ENCODE results near the gene GULP1. TPM values are rescaled to one million over a fixed set of nuclear protein-coding genes. Genes with fewer than 3 reads are reported as not detected.

GULP1 gene
- total RNA-seq, 1 experiment from 2014 or later = 108 TPM

- DNase-seq (ENCODE audit: low read depth in 1 of 2, low spot score in 2 of 2) = peak in 1 of 2 experiments; percentile 12
- H3K27ac ChIP-seq = peak overlapping the region; percentile 65
- H3K36me3 ChIP-seq = 0 out of 2 replicates have a peak, but pooled peaks cover 3% of the 10 kb centered on the region
- H3K9me3 ChIP-seq (replicated peaks) = no peaks in the 10 kb centered on the region
- no peak overlapping the region for H3K4me3 ChIP-seq
- no peaks in the 10 kb centered on the region for H3K27me3 ChIP-seq (replicated peaks)
- H3K4me1 ChIP-seq (replicated peaks) = peaks cover 28% of the 10 kb centered on the region
Measured at GRCh38 chr2:188345020-188345419, 53.3 kb downstream of the GULP1 start.

GRCh38 chr2:188345426-188345825, 53.8 kb downstream of the GULP1 start:
- peak overlapping the region; percentile 65 for H3K27ac ChIP-seq
- peaks cover 28% of the 10 kb centered on the region for H3K4me1 ChIP-seq (replicated peaks)
- 0 out of 2 replicates have a peak, but pooled peaks cover 3% of the 10 kb centered on the region for H3K36me3 ChIP-seq
- no peak overlapping the region for H3K4me3 ChIP-seq
- no peaks in the 10 kb centered on the region for H3K9me3 ChIP-seq (replicated peaks)
- peak in 1 of 2 experiments; percentile 68 for DNase-seq (ENCODE audit: low read depth in 1 of 2, low spot score in 2 of 2)
- no peaks in the 10 kb centered on the region for H3K27me3 ChIP-seq (replicated peaks)

GRCh38 chr2:188345831-188346458, 54.3 kb downstream of the GULP1 start:
- Histone ChIP-seq H3K4me1 (replicated peaks) (peaks cover 32% of the 10 kb centered on the region), H3K27me3 (replicated peaks) (no peaks in the 10 kb centered on the region), H3K4me3 (no peak overlapping the region), H3K9me3 (replicated peaks) (no peaks in the 10 kb centered on the region), H3K27ac (peak overlapping the region; percentile 65), H3K36me3 (no peaks in the 10 kb centered on the region)
- DNase-seq (ENCODE audit: low read depth in 1 of 2, low spot score in 2 of 2) = no peak

GRCh38 chr2:188349019-188349418, 57.3 kb downstream of the GULP1 start:
- no peak for DNase-seq (ENCODE audit: low read depth in 1 of 2, low spot score in 2 of 2)
- Histone ChIP-seq H3K36me3 (no peaks in the 10 kb centered on the region), H3K4me3 (no peak overlapping the region), H3K9me3 (replicated peaks) (no peaks in the 10 kb centered on the region), H3K27me3 (replicated peaks) (no peaks in the 10 kb centered on the region), H3K27ac (no peak overlapping the region), H3K4me1 (replicated peaks) (peaks cover 30% of the 10 kb centered on the region)

- H3K27me3 ChIP-seq (replicated peaks) = no peaks in the 10 kb centered on the region
- DNase-seq (ENCODE audit: low read depth in 1 of 2, low spot score in 2 of 2) = no peak
- no peaks in the 10 kb centered on the region for H3K36me3 ChIP-seq
- no peaks in the 10 kb centered on the region for H3K9me3 ChIP-seq (replicated peaks)
- H3K4me3 ChIP-seq = no peak overlapping the region
- no peak overlapping the region for H3K27ac ChIP-seq
- peaks cover 4% of the 10 kb centered on the region for H3K4me1 ChIP-seq (replicated peaks)
Measured at GRCh38 chr2:188353282-188353681, 61.6 kb downstream of the GULP1 start.

- no peaks in the 10 kb centered on the region for H3K9me3 ChIP-seq (replicated peaks)
- H3K27ac ChIP-seq = no peak overlapping the region
- H3K27me3 ChIP-seq (replicated peaks) = no peaks in the 10 kb centered on the region
- no peaks in the 10 kb centered on the region for H3K36me3 ChIP-seq
- H3K4me1 ChIP-seq (replicated peaks) = no peaks in the 10 kb centered on the region
- DNase-seq (ENCODE audit: low read depth in 1 of 2, low spot score in 2 of 2) = no peak
- H3K4me3 ChIP-seq = no peak overlapping the region
Measured at GRCh38 chr2:188360485-188361263, 69.0 kb downstream of the GULP1 start.

DNA sequence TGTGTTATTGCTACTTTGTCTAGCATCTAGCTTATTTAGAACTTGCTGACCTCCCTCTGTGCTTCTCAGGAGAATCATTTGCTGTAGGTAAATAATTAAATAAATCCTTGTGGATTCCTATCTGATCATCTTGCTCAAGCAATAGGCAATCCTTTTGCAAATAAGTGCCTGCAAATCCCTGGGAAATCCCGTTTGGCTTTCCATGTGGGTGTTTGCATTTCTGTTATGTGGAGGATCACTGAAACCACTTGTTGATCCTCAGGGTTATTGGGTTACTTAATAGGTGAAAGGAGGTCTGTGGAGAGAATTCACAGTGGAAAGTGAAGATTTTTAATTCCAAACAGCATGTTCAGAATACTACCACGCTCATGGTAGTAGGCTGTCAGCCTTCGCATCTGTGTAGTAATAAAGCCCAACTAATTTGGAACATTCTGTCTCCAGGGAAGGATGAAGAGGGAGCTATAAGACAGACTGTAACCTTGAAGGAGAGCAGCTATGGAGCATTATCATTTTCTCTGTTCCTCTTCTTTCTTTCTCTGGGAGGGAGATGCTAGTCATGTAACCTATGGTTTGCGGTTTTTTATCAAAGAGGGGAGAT, 72.5 kb downstream of the GULP1 start:
- no peaks in the 10 kb centered on the region for H3K36me3 ChIP-seq
- H3K4me1 ChIP-seq (replicated peaks) = no peaks in the 10 kb centered on the region
- H3K4me3 ChIP-seq = no peak overlapping the region
- no peaks in the 10 kb centered on the region for H3K9me3 ChIP-seq (replicated peaks)
- no peak for DNase-seq (ENCODE audit: low read depth in 1 of 2, low spot score in 2 of 2)
- H3K27ac ChIP-seq = no peak overlapping the region
- H3K27me3 ChIP-seq (replicated peaks) = no peaks in the 10 kb centered on the region

DNA sequence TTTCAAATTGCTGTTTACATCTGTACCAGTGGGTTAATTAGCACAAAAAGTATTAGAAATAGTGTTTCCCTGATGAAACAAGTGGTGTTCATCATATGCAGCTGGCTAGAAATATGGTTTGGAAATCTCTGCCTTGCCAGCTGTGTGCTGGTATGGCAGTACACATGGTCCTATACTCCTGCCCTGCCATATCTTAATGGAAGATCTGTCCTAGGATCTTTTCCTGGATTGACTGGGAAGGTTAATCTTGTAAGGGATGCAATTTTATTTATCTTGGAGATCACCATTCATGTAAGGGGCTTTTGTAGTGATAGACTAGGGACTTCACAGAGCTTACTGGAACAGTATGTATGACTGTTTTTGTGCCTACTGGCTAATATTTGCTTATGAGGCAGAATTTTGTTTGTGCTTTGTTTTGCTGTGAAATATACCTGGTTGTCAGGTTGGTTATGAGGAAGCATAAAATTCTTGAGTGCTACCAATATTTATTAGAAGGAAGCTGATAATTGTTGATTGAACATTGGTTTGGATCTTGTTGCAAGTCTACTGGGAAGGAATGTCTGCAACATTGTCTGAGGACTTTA, 73.5 kb downstream of the GULP1 start:
- Histone ChIP-seq H3K9me3 (replicated peaks) (no peaks in the 10 kb centered on the region), H3K36me3 (no peaks in the 10 kb centered on the region), H3K4me1 (replicated peaks) (no peaks in the 10 kb centered on the region; the same call in 1 of the 2 replicates), H3K4me3 (no peak overlapping the region), H3K27me3 (replicated peaks) (no peaks in the 10 kb centered on the region), H3K27ac (no peak overlapping the region)
- DNase-seq (ENCODE audit: low read depth in 1 of 2, low spot score in 2 of 2) = no peak

GRCh38 chr2:188367164-188367563, 75.5 kb downstream of the GULP1 start:
- Histone ChIP-seq H3K4me3 (no peak overlapping the region), H3K36me3 (no peaks in the 10 kb centered on the region), H3K27me3 (replicated peaks) (no peaks in the 10 kb centered on the region), H3K9me3 (replicated peaks) (no peaks in the 10 kb centered on the region), H3K27ac (no peak overlapping the region), H3K4me1 (replicated peaks) (no peaks in the 10 kb centered on the region; the same call in 1 of the 2 replicates)
- no peak for DNase-seq (ENCODE audit: low read depth in 1 of 2, low spot score in 2 of 2)

- Histone ChIP-seq H3K36me3 (no peaks in the 10 kb centered on the region), H3K9me3 (replicated peaks) (no peaks in the 10 kb centered on the region), H3K4me1 (replicated peaks) (no peaks in the 10 kb centered on the region; the same call in 1 of the 2 replicates), H3K4me3 (no peak overlapping the region), H3K27me3 (replicated peaks) (no peaks in the 10 kb centered on the region), H3K27ac (no peak overlapping the region)
- DNase-seq (ENCODE audit: low read depth in 1 of 2, low spot score in 2 of 2) = peak; percentile 57 to 60
Measured at GRCh38 chr2:188369365-188369764, 77.7 kb downstream of the GULP1 start.

DNA sequence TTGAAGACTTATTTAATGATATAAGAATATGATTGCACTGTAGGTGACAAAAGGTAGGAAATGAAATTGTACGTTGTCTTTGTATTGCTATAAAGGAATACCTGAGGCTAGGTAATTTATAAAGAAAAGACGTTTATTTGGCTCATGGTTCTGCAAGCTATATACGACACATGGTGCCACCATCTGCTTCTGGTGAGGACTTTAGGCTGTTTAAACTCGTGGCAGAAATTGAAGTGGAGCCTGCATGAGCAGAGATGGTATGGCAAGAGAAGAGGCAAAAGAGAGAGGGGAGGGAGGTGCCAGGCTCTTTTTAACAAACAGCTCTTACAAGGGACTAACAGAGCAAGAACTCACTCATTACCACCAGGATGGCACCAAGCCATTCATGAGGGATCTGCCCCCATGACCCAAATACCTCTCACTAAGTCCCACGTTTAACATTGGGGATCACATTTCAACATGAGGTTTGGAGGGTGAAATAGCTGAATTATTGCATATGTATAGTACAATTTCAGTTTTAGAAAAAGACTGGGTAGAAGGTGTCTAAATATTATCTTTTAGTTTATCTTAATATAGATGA, 86.8 kb downstream of the GULP1 start:
- Histone ChIP-seq H3K4me1 (replicated peaks) (peaks cover 25% of the 10 kb centered on the region), H3K4me3 (no peak overlapping the region), H3K27ac (no peak overlapping the region), H3K36me3 (no peaks in the 10 kb centered on the region), H3K9me3 (replicated peaks) (no peaks in the 10 kb centered on the region), H3K27me3 (replicated peaks) (no peaks in the 10 kb centered on the region)
- DNase-seq (ENCODE audit: low read depth in 1 of 2, low spot score in 2 of 2) = no peak

GRCh38 chr2:188379748-188380147, 88.1 kb downstream of the GULP1 start:
- Histone ChIP-seq H3K4me3 (no peak overlapping the region), H3K27me3 (replicated peaks) (no peaks in the 10 kb centered on the region), H3K4me1 (replicated peaks) (peaks cover 25% of the 10 kb centered on the region), H3K9me3 (replicated peaks) (0 out of 2 replicates have a peak, but pooled peaks cover 4% of the 10 kb centered on the region), H3K36me3 (peaks cover 8% of the 10 kb centered on the region), H3K27ac (peak overlapping the region; percentile 3; the same call in 1 of the 2 replicates)
- DNase-seq (ENCODE audit: low read depth in 1 of 2, low spot score in 2 of 2) = no peak

DNA sequence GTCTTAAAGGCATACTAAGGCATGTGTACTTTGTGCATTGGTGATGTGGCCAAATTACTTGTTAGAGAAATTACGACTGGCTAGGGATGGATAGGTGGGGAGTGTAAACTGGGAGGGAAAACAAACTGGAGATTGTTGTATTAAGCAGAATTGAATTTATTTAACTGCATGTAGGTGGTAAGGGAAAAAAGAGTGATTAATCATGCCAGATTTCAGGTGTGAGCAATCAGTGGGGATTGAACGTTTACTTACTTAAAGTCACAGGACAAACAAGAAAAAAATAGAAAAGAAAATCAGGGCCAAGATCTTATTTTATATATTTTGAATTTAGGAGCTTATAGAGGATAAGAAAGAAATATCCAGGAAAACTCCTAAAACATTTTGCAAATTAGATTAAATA, 88.6 kb downstream of the GULP1 start:
- H3K36me3 ChIP-seq = peaks cover 14% of the 10 kb centered on the region
- no peaks in the 10 kb centered on the region for H3K27me3 ChIP-seq (replicated peaks)
- no peak for DNase-seq (ENCODE audit: low read depth in 1 of 2, low spot score in 2 of 2)
- H3K27ac ChIP-seq = peak overlapping the region; percentile 3; the same call in 1 of the 2 replicates
- peaks cover 25% of the 10 kb centered on the region for H3K4me1 ChIP-seq (replicated peaks)
- H3K4me3 ChIP-seq = no peak overlapping the region
- H3K9me3 ChIP-seq (replicated peaks) = 0 out of 2 replicates have a peak, but pooled peaks cover 4% of the 10 kb centered on the region

Measured in SJSA1 (cell line).